Panc1 (cell line): Measurements from ENCODE around the gene THRB. TPM values are rescaled to one million over a fixed set of nuclear protein-coding genes. Genes with fewer than 3 reads are reported as not detected.

Experiments
- ATAC-seq: fragments of 200-7000 bp; cut with Tn5 transposase; 2 replicates; pipeline ENCODE4 v1.9.1; 2020; ENCODE audit warnings: mild to moderate bottlenecking, moderate library complexity
- BruUV-seq: library from RNA; stranded (reverse); fragments of 400-500 nt; replicated peaks from 2 replicates; lab custom pipeline; 2021; lab: Mats Ljungman, UMichigan
- CTCF ChIA-PET: fragments of 300-600 bp; sonication (Branson Sonifier 250); formaldehyde crosslinking; loops from one replicate; lab custom pipeline; 2022; ENCODE audit warnings: antibody characterized with exemption; lab: Charles Lee
- POLR2A ChIA-PET: fragments of 300-600 bp; sonication (Branson Sonifier 250); formaldehyde crosslinking; loops from one replicate; lab custom pipeline; 2022; ENCODE audit warnings: antibody characterized with exemption; lab: Charles Lee
- DNase-seq: peaks from one replicate; pipeline ENCODE4 v3.0.0-alpha.2; 2010; ENCODE audit warnings: low read depth, low spot score
- H3K27ac ChIP-seq: 2 replicates; pipeline ENCODE4 v1.5.1; 2011; ENCODE audit warnings: mild to moderate bottlenecking, low read length, inconsistent platforms
- H3K27me3 ChIP-seq: fragments of 200-500 bp; sonication (Bioruptor generic); 2 replicates; pipeline ENCODE4 v1.6.0; 2014; ENCODE audit warnings: low read length, inconsistent platforms; ENCODE audit not compliant: control insufficient read depth, insufficient read depth
- H3K36me3 ChIP-seq: fragments of 200-500 bp; sonication (Bioruptor generic); 2 replicates; pipeline ENCODE4 v1.5.1; 2014; ENCODE audit warnings: inconsistent platforms, mild to moderate bottlenecking, low read length, moderate library complexity; ENCODE audit not compliant: control insufficient read depth, insufficient read depth
- H3K4me1 ChIP-seq: 2 replicates; pipeline ENCODE4 v1.5.1; 2011; ENCODE audit warnings: inconsistent platforms, mild to moderate bottlenecking, low read length, moderate library complexity; ENCODE audit not compliant: control insufficient read depth, insufficient read depth
- H3K4me3 ChIP-seq, 2 experiments: 2 replicates each; pipeline ENCODE4 v1.5.1; 2011 to 2012; ENCODE audit warnings: low read depth in 2 of 2, low read length in 2 of 2, mild to moderate bottlenecking in 2 of 2, inconsistent platforms in 1 of 2, moderate library complexity in 1 of 2
- H3K9me3 ChIP-seq: fragments of 200-500 bp; sonication (Bioruptor generic); 2 replicates; pipeline ENCODE4 v1.5.1; 2014; ENCODE audit warnings: low read depth, mild to moderate bottlenecking, inconsistent platforms, low read length, moderate library complexity; ENCODE audit not compliant: control insufficient read depth, insufficient read depth
- POLR2AphosphoS5 ChIP-seq: IDR thresholded peaks from 2 replicates; pipeline ENCODE4 v1.6.1; 2012; ENCODE audit warnings: mild to moderate bottlenecking, low read depth, low read length, moderate library complexity
- SIN3A ChIP-seq: IDR thresholded peaks from 2 replicates; pipeline ENCODE4 v1.6.1; 2012; ENCODE audit warnings: low read depth, mild to moderate bottlenecking, low read length, moderate library complexity, borderline replicate concordance; ENCODE audit not compliant: insufficient read depth
- TCF7L2 ChIP-seq: IDR thresholded peaks from 2 replicates; pipeline ENCODE4 v1.6.1; 2011; ENCODE audit warnings: mild to moderate bottlenecking, low read depth, low read length, inconsistent platforms
- in situ Hi-C: cut with HindIII; loops from 2 replicates; pipeline ENCODE4 v1.10.0; 2016; ENCODE audit warnings: low sequenced_read_pairs, low pct_unique_long_range_greater_than_20kb
- intact Hi-C: fragments of 100-400 bp; cut with micrococcal nuclease; formaldehyde crosslinking; loops from one replicate; pipeline ENCODE4 v1.10.0; 2022; ENCODE audit not compliant: unreplicated experiment
- total RNA-seq: library from RNA; stranded (reverse); gene quantifications from one replicate; pipeline ENCODE4 v1.2.1, GENCODE V29; 2021; ENCODE audit not compliant: unreplicated experiment
- TF ChIP-seq, protein P1 (sequence below): fragments of 450-650 bp; IDR thresholded peaks from 2 replicates; pipeline ENCODE4 v1.5.1; 2017; ENCODE audit warnings: mild to moderate bottlenecking
- TF ChIP-seq, protein P2 (sequence below), 2 experiments: IDR thresholded peaks; 2 replicates each; pipeline ENCODE4 v1.6.1; 2011 to 2012; ENCODE audit warnings: low read depth in 2 of 2, control low read depth in 1 of 2, low read length in 1 of 2, mild to moderate bottlenecking in 1 of 2, moderate library complexity in 1 of 2; ENCODE audit not compliant: insufficient read depth in 1 of 2

THRB gene
- total RNA-seq, 1 experiment from 2014 or later = 3.9 TPM

GRCh38 chr3:24454856-24455255 is 39.8 kb downstream of the THRB start:
- H3K4me1 ChIP-seq = no peaks in the 10 kb centered on the region; the same call in none of the 2 replicates
- DNase-seq (no peak), ATAC-seq (no peak)
- CTCF ChIA-PET = no interaction called here
- no peaks in the 10 kb centered on the region for H3K27me3 ChIP-seq
- H3K9me3 ChIP-seq = no peaks in the 10 kb centered on the region
- POLR2A ChIA-PET = no interaction called here
- no peak overlapping the region for H3K4me3 ChIP-seq
- H3K27ac ChIP-seq = no peak overlapping the region
- intact Hi-C loops = no loop called here
- no peak for TF ChIP-seq POLR2AphosphoS5
- TF ChIP-seq, protein P1, sequence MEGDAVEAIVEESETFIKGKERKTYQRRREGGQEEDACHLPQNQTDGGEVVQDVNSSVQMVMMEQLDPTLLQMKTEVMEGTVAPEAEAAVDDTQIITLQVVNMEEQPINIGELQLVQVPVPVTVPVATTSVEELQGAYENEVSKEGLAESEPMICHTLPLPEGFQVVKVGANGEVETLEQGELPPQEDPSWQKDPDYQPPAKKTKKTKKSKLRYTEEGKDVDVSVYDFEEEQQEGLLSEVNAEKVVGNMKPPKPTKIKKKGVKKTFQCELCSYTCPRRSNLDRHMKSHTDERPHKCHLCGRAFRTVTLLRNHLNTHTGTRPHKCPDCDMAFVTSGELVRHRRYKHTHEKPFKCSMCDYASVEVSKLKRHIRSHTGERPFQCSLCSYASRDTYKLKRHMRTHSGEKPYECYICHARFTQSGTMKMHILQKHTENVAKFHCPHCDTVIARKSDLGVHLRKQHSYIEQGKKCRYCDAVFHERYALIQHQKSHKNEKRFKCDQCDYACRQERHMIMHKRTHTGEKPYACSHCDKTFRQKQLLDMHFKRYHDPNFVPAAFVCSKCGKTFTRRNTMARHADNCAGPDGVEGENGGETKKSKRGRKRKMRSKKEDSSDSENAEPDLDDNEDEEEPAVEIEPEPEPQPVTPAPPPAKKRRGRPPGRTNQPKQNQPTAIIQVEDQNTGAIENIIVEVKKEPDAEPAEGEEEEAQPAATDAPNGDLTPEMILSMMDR = no peak
- TF ChIP-seq, protein P2, sequence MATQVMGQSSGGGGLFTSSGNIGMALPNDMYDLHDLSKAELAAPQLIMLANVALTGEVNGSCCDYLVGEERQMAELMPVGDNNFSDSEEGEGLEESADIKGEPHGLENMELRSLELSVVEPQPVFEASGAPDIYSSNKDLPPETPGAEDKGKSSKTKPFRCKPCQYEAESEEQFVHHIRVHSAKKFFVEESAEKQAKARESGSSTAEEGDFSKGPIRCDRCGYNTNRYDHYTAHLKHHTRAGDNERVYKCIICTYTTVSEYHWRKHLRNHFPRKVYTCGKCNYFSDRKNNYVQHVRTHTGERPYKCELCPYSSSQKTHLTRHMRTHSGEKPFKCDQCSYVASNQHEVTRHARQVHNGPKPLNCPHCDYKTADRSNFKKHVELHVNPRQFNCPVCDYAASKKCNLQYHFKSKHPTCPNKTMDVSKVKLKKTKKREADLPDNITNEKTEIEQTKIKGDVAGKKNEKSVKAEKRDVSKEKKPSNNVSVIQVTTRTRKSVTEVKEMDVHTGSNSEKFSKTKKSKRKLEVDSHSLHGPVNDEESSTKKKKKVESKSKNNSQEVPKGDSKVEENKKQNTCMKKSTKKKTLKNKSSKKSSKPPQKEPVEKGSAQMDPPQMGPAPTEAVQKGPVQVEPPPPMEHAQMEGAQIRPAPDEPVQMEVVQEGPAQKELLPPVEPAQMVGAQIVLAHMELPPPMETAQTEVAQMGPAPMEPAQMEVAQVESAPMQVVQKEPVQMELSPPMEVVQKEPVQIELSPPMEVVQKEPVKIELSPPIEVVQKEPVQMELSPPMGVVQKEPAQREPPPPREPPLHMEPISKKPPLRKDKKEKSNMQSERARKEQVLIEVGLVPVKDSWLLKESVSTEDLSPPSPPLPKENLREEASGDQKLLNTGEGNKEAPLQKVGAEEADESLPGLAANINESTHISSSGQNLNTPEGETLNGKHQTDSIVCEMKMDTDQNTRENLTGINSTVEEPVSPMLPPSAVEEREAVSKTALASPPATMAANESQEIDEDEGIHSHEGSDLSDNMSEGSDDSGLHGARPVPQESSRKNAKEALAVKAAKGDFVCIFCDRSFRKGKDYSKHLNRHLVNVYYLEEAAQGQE (IDR thresholded peaks at IDR 0.05; ENCODE audit: insufficient read depth in 1 of 2, low read depth in 2 of 2, low read length in 1 of 2) = no peak
- no peaks in the 10 kb centered on the region for H3K36me3 ChIP-seq
- in situ Hi-C loops = no loop called here
- BruUV-seq = no TSS peak

DNA sequence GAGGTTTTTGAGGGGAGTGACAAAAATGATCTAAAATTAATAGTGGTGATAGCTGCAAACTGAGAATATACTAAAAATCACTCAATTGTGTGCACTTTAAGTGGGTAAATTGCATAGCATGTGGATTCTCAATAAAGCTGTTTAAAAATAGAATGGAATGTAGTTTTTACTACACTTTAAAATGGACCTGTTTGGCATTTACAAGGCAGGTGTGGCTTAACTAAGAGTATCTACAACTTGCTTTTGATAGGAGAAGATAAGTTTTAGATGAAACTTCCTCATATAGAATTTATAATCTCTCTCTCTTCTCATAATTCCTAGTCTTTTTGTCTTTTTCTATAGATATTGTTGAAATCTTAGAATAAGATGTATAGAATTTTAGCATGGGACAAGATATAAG is 40.3 kb downstream of the THRB start:
- in situ Hi-C loops = no loop called here
- H3K27ac ChIP-seq = no peak overlapping the region
- no peaks in the 10 kb centered on the region; the same call in none of the 2 replicates for H3K4me1 ChIP-seq
- H3K4me3 ChIP-seq = no peak overlapping the region
- no peaks in the 10 kb centered on the region for H3K9me3 ChIP-seq
- POLR2A ChIA-PET = no interaction called here
- CTCF ChIA-PET = no interaction called here
- intact Hi-C loops = no loop called here
- H3K27me3 ChIP-seq = no peaks in the 10 kb centered on the region
- TF ChIP-seq POLR2AphosphoS5 = no peak
- no peak for TF ChIP-seq SIN3A
- TF ChIP-seq, protein P1 = no peak
- no peak for TF ChIP-seq TCF7L2
- TF ChIP-seq, protein P2 (IDR thresholded peaks at IDR 0.05; ENCODE audit: insufficient read depth in 1 of 2, low read depth in 2 of 2, low read length in 1 of 2) = no peak
- H3K36me3 ChIP-seq = no peaks in the 10 kb centered on the region
- BruUV-seq = no TSS peak
- DNase-seq (no peak), ATAC-seq (no peak)
